BE2C (cell line): ENCODE results near the gene ATOH7.

Source experiments
- DNase-seq: peaks from one replicate; pipeline ENCODE4 v3.0.0-alpha.2; 2020
- H3K27me3 ChIP-seq: fragments of 250-450 bp; sonication (Bioruptor Pico); 2 replicates; pipeline ENCODE4 v1.5.1; 2020; ENCODE audit warnings: mild to moderate bottlenecking
- H3K36me3 ChIP-seq: fragments of 250-450 bp; sonication (Bioruptor Pico); 2 replicates; pipeline ENCODE4 v1.5.1; 2020; ENCODE audit warnings: mild to moderate bottlenecking
- H3K4me1 ChIP-seq: fragments of 250-450 bp; sonication (Bioruptor Pico); 2 replicates; pipeline ENCODE4 v1.5.1; 2020
- H3K4me3 ChIP-seq: 2 replicates; pipeline ENCODE4 v1.5.1; 2011; ENCODE audit warnings: low read depth, low read length
- H3K9me3 ChIP-seq: fragments of 250-450 bp; sonication (Bioruptor Pico); 2 replicates; pipeline ENCODE4 v1.5.1; 2020
- CTCF ChIP-seq: IDR thresholded peaks from 2 replicates; pipeline ENCODE4 v1.5.1; 2012; ENCODE audit warnings: mild to moderate bottlenecking, low read depth, low read length

The ATOH7 gene

GRCh38 chr10:68230268-68230667 lies 1.6 kb downstream of the ATOH7 start:
- Histone ChIP-seq H3K4me3 (peak overlapping the region; percentile 63; the same call in 1 of the 2 replicates), H3K27me3 (no peaks in the 10 kb centered on the region)
- TF ChIP-seq CTCF: no peak

GRCh38 chr10:68224810-68225209 lies 7.1 kb downstream of the ATOH7 start:
- H3K27me3 ChIP-seq: no peaks in the 10 kb centered on the region
- DNase-seq: no peak
- H3K4me3 ChIP-seq: no peak overlapping the region

More at GRCh38 chr10:68230268-68230667, 1.6 kb downstream of the ATOH7 start:
- Histone ChIP-seq H3K36me3 (no peaks in the 10 kb centered on the region), H3K4me1 (no peaks in the 10 kb centered on the region; the same call in 1 of the 2 replicates), H3K9me3 (no peaks in the 10 kb centered on the region)
- no peak for DNase-seq

GRCh38 chr10:68223535-68224165 lies 8.3 kb downstream of the ATOH7 start:
- no peak for DNase-seq
- H3K4me1 ChIP-seq: no peaks in the 10 kb centered on the region
- H3K9me3 ChIP-seq: no peaks in the 10 kb centered on the region
- H3K27me3 ChIP-seq: no peaks in the 10 kb centered on the region
- H3K36me3 ChIP-seq: no peaks in the 10 kb centered on the region
- peak; percentile 27 for TF ChIP-seq CTCF
- H3K4me3 ChIP-seq: no peak overlapping the region

More at GRCh38 chr10:68224810-68225209, 7.1 kb downstream of the ATOH7 start:
- Histone ChIP-seq H3K9me3 (no peaks in the 10 kb centered on the region), H3K4me1 (no peaks in the 10 kb centered on the region), H3K36me3 (no peaks in the 10 kb centered on the region)
- no peak for TF ChIP-seq CTCF

GRCh38 chr10:68222391-68222790 lies 9.5 kb downstream of the ATOH7 start:
- Histone ChIP-seq H3K27me3 (no peaks in the 10 kb centered on the region), H3K4me1 (no peaks in the 10 kb centered on the region), H3K4me3 (no peak overlapping the region), H3K9me3 (no peaks in the 10 kb centered on the region), H3K36me3 (no peaks in the 10 kb centered on the region)
- DNase-seq: no peak
- TF ChIP-seq CTCF: no peak

- no peak for DNase-seq
- Histone ChIP-seq H3K4me1 (no peaks in the 10 kb centered on the region), H3K4me3 (no peak overlapping the region), H3K9me3 (no peaks in the 10 kb centered on the region), H3K27me3 (no peaks in the 10 kb centered on the region), H3K36me3 (no peaks in the 10 kb centered on the region)
- TF ChIP-seq CTCF: no peak
Observed at GRCh38 chr10:68221196-68221595, 10.7 kb downstream of the ATOH7 start.

GRCh38 chr10:68218786-68219185 lies 13.1 kb downstream of the ATOH7 start:
- H3K4me1 ChIP-seq: no peaks in the 10 kb centered on the region
- H3K27me3 ChIP-seq: no peaks in the 10 kb centered on the region
- H3K4me3 ChIP-seq: no peak overlapping the region
- H3K36me3 ChIP-seq: no peaks in the 10 kb centered on the region
- no peak for DNase-seq
- no peaks in the 10 kb centered on the region for H3K9me3 ChIP-seq
- no peak for TF ChIP-seq CTCF
